RWPE2 (cell line): Measurements from ENCODE around the gene UBE2H.
A peak's percentile ranks its signal among the peaks of the same experiment; 100 is the strongest.

Experiments
- ATAC-seq: fragments of 200-7000 bp; cut with Tn5 transposase; 3 replicates; pipeline ENCODE4 v1.9.1; 2021; ENCODE audit warnings: low read depth
- DNase-seq: peaks from one replicate; pipeline ENCODE4 v3.0.0-alpha.2; 2020; ENCODE audit warnings: low spot score
- H3K27ac ChIP-seq: fragments of 450-650 bp; 2 replicates; pipeline ENCODE4 v1.5.1; 2017; ENCODE audit warnings: mild to moderate bottlenecking; ENCODE audit not compliant: poor library complexity, severe bottlenecking
- H3K27me3 ChIP-seq: fragments of 250-450 bp; sonication (Bioruptor Pico); 2 replicates; pipeline ENCODE4 v1.5.1; 2021; ENCODE audit warnings: mild to moderate bottlenecking, moderate library complexity; ENCODE audit not compliant: insufficient read depth, poor library complexity, severe bottlenecking
- H3K36me3 ChIP-seq: fragments of 250-450 bp; sonication (Bioruptor Pico); 2 replicates; pipeline ENCODE4 v1.5.1; 2020; ENCODE audit warnings: low read depth, mild to moderate bottlenecking, moderate library complexity
- H3K4me1 ChIP-seq: fragments of 250-450 bp; sonication (Bioruptor Pico); 2 replicates; pipeline ENCODE4 v1.5.1; 2021; ENCODE audit warnings: mild to moderate bottlenecking, moderate library complexity; ENCODE audit not compliant: insufficient read depth, poor library complexity, severe bottlenecking
- H3K4me3 ChIP-seq: fragments of 250-450 bp; sonication (Bioruptor Pico); 2 replicates; pipeline ENCODE4 v1.5.1; 2021; ENCODE audit warnings: mild to moderate bottlenecking, moderate library complexity; ENCODE audit not compliant: severe bottlenecking
- H3K9me3 ChIP-seq: fragments of 250-450 bp; sonication (Bioruptor Pico); 2 replicates; pipeline ENCODE4 v1.5.1; 2021; ENCODE audit warnings: mild to moderate bottlenecking, moderate library complexity; ENCODE audit not compliant: severe bottlenecking
- CTCF ChIP-seq: fragments of 450-650 bp; IDR thresholded peaks from one replicate; pipeline ENCODE4 v1.5.1; 2017; ENCODE audit warnings: mild to moderate bottlenecking, moderate library complexity; ENCODE audit not compliant: poor library complexity, severe bottlenecking

The UBE2H gene

DNA sequence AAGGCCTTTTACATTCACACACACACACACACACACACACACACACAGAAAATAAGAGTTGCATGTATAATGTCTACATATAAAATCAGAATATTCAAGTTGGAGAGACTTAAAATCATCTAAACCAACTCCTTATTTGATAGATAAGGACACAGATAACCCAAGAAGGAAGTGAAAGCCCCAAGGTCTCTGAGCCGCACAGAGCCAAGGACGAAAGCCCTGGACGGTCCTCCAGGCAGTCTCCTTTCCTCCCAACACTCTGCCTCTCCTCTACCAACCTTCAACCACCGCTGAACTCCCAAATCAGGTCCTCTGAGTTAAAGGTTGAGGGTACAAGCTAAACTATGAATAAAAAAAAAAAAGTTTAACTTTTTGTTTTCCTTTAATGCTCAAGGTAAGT lies 28.2 kb downstream of the UBE2H start:
- Histone ChIP-seq H3K27me3 (no peaks in the 10 kb centered on the region), H3K4me1 (peaks cover 2% of the 10 kb centered on the region), H3K36me3 (peaks cover 61% of the 10 kb centered on the region), H3K9me3 (no peaks in the 10 kb centered on the region), H3K4me3 (no peak overlapping the region), H3K27ac (no peak overlapping the region)
- ATAC-seq, result no peak
- TF ChIP-seq CTCF, result no peak
- no peak for DNase-seq

DNA sequence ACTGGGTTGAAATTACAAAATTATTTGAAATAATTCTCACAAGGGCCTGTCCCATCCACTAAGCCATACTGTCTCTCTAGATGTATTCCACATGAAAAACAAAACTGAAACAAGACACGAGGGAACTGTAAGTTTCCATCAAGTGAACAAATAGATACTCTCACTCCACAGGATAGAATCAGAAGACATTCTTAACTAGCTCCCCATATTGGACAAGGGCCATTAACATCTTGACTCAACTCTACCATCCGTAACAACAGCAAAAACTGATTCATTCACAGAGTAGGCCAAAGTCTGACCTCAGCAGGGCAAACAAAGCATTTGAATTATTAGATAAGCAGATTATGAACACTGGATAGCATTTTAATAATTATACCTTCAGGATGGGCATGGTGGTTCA lies 29.1 kb downstream of the UBE2H start:
- no peak for TF ChIP-seq CTCF
- Histone ChIP-seq H3K27ac (peak overlapping the region; percentile 11), H3K4me3 (no peak overlapping the region), H3K9me3 (no peaks in the 10 kb centered on the region), H3K36me3 (peaks cover 55% of the 10 kb centered on the region), H3K27me3 (no peaks in the 10 kb centered on the region), H3K4me1 (peaks cover 2% of the 10 kb centered on the region)
- no peak for DNase-seq
- peak; percentile 50; the same call in 2 of the 3 replicates for ATAC-seq

- no peak for TF ChIP-seq CTCF
- no peak overlapping the region for H3K27ac ChIP-seq
- H3K27me3 ChIP-seq, result no peaks in the 10 kb centered on the region
- no peak overlapping the region for H3K4me3 ChIP-seq
- no peak for DNase-seq
- peaks cover 53% of the 10 kb centered on the region for H3K36me3 ChIP-seq
- H3K4me1 ChIP-seq, result peaks cover 14% of the 10 kb centered on the region
- ATAC-seq, result no peak
- H3K9me3 ChIP-seq, result no peaks in the 10 kb centered on the region
Measured at GRCh38 chr7:129919492-129919891, 33.3 kb downstream of the UBE2H start.

GRCh38 chr7:129918922-129919321 lies 33.8 kb downstream of the UBE2H start:
- DNase-seq (no peak), ATAC-seq (no peak)
- H3K27me3 ChIP-seq, result no peaks in the 10 kb centered on the region
- peaks cover 50% of the 10 kb centered on the region for H3K36me3 ChIP-seq
- no peak overlapping the region for H3K4me3 ChIP-seq
- no peak overlapping the region for H3K27ac ChIP-seq
- H3K4me1 ChIP-seq, result peaks cover 14% of the 10 kb centered on the region
- no peaks in the 10 kb centered on the region for H3K9me3 ChIP-seq
- no peak for TF ChIP-seq CTCF

DNA sequence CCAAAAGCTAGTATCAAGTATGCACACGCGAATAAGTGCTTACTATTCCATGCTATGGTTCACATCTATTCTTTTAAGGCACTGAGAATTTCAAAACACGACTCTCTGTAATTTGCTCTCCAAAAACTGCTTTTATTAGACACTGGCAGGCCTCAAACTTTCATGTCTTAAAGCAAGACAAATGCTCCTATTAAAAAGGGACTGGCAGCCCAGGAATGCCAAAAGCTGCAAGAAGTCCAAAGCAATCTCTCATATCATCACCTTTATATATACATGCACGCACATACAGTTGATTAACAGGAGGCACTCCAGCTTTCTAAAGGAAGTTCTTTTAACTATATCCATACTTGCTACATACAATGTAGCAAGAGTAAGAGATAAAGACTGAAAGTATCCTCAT lies 34.8 kb downstream of the UBE2H start:
- H3K4me3 ChIP-seq, result no peak overlapping the region
- no peaks in the 10 kb centered on the region for H3K9me3 ChIP-seq
- H3K4me1 ChIP-seq, result peaks cover 12% of the 10 kb centered on the region
- ATAC-seq, result no peak
- TF ChIP-seq CTCF, result no peak
- no peaks in the 10 kb centered on the region for H3K27me3 ChIP-seq
- peaks cover 40% of the 10 kb centered on the region for H3K36me3 ChIP-seq
- no peak overlapping the region for H3K27ac ChIP-seq
- DNase-seq, result no peak
